CD4-positive, alpha-beta T cell treated with Interleukin-10 for 1 hour (primary cell): Measurements from ENCODE around the gene AIF1.
"Not testable (repeated sequence)": the region's sequence is repeated elsewhere in the genome, so short reads cannot be mapped to it uniquely, and the experiment has no call there.

Experiments used
- DNase-seq: peaks from one replicate; pipeline ENCODE4 v3.0.0-alpha.2; 2020

The AIF1 gene

GRCh38 chr6:31580807-31581433 lies 34.1 kb upstream of the AIF1 start:
- DNase-seq: peak; percentile 90

DNA sequence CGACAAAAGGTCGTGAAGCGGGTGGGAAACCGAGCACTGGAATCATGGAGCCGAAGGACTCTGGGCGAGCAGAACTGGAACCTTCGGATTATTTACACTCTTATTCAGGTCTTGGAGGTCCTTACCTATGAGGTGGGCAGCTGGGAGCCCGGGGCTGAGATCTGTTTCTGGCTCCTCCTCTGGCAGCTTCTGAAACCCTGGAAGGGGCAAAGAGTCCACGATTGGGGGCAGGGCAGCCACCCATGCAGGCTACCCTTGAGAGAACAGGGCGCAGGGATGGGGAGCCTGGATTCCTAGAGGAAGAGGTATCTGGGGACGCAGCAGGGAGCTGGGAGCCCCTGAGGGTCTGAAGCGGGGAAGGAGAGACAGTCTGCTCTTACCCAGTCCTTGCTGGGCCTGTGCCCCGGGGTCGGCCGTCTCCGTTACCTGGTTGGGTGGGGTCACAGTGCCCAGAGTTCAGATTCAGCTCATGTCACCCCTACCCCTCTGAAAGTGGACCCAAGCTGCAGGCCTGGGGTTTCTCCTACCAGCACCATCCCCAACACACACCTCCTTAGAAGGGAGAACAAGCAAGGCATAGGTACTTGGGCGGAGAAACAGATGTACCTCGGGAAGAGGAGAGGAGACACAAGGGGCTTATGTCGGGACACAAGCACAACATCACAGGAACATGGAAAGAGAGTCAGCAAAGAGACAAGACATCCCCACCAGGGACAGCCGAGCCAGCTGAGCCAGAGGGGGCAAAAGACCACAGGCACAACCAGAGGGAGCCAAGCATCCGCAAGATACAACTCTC lies 33.4 kb upstream of the AIF1 start:
- DNase-seq: no peak

DNA sequence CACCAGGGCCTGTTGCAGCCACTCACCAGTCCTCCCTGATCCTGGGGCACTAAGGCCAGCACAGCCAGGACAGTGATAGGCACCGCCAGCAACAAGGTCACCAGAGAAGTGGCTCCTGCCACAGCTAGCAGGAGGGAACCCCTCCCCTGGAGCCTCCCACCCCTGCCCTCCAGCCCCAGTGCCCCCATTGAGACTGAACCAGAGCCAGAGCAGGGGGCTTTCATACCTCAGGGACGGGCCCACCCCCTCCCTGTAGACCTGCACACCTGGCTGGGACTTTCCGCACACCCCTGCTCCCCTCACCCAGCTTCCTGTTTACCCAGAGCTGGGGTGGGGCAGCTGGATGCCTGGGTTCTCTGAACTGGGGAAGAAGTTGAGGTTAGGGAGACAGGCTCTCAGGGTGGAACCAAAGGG lies 32.8 kb upstream of the AIF1 start, which contains the start of gene LTB:
TSS of gene LTB (minus strand) at position 195 of the 414 bp plus-strand sequence. CDS start at position 188, 7 bp downstream.
- peak; percentile 81 for DNase-seq

DNA sequence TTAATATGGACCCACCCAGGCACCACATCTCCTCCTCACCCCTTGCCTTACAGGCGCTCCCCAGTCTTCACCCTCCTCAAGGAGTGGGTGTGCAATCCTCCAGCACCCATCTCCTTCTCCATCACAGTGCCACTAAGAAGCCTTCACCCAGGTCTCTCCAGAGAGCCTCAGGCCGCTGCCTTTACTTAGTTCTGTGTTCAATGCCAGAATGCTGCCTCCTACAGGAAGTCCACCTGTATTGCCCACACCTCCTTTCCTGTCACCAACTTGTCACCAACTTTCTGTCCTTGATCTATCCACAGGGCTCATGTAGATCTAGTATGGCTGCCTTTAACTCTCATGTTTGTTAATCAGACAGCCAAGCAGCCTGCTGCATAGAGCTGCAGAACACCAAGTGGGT lies 29.5 kb upstream of the AIF1 start:
- peak; percentile 72 for DNase-seq

DNA sequence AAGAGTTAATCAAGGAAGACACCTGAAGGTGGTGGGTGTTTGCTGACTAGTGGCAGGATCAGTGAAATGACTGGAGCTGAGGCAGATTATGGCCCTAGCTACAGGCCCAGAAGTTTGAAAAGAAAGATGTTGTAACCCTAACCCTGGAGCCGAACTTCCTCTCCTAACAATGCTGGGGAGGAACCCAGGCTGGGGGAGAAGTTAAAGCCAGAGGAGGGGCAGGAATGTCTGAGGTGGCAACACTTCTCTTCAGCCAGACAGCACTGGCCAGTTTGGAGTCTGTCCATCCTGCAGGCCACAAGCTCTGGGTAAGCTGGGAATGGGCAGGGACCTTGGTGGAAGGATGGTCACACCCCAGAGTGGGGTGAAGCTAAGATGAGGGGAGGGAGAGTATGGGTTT lies 29.0 kb upstream of the AIF1 start, which contains the start of gene LST1:
TSS of gene LST1 (plus strand) at position 270 of the 400 bp plus-strand sequence. CDS start 1,023 bp downstream, outside the sequence.
- no peak for DNase-seq

DNA sequence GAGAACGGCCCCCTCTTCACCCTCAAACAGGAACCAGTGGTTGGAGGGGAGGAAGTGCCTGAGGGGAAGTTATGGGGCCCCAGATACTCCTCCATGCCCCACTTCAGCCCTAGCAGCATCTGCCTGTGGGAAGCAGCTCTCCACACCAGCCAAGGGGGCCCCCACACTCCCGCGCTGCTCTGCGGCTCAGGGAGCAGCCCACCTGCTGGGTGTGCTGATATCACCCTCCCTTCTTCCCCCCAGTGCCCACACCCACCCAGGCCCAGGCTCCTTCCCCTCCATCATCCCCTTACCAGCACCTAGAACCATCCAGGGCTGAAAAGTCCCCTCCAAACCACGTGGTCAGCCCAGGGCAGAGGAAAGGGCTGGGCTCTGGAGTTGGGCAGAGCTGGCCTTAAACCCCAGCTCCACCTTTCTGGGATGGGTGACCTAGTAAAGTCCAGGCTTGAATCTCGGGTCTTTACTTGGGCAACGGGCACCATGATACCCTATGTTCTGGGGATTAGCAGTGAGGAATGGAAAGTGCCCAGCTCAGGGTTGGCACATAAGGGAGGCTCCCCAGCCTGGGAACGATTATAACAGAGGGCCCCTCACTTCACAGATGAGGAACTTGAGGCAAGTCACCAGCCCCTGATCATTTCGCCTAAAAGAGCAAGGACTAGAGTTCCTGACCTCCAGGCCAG lies 28.3 kb upstream of the AIF1 start:
- peak; percentile 54 for DNase-seq

- no peak for DNase-seq
Observed at GRCh38 chr6:31587791-31588777, 26.9 kb upstream of the AIF1 start.

DNA sequence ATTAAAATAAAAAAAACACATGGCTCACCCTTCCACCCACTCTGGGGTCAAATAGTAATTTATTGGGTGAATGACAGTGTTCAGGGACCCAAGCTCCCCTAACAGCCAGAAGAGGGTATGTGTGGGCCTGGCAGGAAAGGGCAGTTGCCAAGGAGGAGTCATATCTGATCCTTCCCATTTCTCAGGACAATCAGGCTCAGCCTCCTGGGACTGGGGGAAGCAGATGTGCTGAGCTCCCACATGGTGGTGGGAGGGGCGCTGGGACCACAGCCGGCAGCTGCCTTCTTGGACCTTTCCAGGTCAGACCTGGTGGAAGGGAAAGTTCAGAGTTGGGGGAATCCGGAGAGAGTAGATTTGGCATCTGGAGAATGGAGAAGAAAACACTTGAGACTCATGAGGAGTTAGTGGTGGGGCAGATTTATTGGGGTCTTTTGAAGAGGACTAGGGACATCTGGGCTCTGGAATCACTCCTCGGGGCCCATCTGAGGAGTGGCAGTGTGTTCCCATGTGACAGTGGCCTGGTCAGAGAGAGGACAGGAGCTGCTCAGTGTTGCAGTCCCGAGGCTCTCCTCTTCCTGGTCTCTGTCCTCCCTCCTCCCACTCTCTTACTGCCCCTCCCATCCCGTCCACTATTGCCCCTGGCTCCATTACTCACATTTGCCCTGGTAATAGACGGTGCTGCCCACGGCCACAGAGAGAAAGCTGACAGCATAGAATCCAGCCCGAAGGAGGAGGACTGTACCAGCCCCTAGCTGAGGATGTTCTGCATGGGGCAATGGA lies 26.0 kb upstream of the AIF1 start:
- no peak for DNase-seq

DNA sequence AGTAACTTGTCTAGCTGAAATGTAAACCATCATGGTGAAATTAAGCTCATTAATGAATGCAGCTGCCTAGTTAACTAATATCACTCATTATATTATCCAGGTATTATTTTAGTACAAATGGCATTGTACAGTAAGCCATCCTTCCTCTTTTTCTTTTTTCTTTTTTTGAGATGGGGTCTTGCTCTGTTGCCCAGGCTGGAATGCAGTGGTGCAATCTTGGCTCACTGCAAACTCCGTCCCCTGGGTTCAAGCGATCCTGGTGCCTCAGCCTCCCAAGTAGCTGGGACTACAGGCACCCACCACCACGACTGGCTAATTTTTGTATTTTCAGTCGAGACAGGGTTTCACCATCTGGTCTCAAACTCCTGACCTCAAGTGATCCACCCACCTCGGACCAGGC lies 24.3 kb upstream of the AIF1 start:
- not testable (repeated sequence) for DNase-seq

DNA sequence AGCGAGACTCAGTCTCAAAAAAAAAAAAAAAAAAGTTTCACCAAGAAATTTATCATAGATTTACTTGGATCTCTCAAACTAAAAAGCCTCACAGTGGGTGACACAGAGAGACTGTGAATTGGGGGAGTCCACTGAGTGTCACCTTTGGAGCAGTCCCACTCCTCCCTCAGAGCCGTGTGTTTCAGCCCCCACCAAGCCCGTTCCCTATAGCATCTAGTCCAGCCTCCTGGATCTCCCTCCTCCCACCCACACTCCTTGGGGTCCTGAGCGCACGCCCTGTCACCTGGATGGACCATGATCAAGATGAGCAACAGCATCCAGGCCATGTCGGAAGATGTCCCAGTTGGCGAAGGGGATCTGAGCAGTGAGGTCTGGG lies 22.6 kb upstream of the AIF1 start:
- no peak for DNase-seq

GRCh38 chr6:31597006-31597405 lies 18.0 kb upstream of the AIF1 start:
- DNase-seq: peak; percentile 84

- DNase-seq: no peak
Observed at GRCh38 chr6:31607317-31607716, 7.7 kb upstream of the AIF1 start.

DNA sequence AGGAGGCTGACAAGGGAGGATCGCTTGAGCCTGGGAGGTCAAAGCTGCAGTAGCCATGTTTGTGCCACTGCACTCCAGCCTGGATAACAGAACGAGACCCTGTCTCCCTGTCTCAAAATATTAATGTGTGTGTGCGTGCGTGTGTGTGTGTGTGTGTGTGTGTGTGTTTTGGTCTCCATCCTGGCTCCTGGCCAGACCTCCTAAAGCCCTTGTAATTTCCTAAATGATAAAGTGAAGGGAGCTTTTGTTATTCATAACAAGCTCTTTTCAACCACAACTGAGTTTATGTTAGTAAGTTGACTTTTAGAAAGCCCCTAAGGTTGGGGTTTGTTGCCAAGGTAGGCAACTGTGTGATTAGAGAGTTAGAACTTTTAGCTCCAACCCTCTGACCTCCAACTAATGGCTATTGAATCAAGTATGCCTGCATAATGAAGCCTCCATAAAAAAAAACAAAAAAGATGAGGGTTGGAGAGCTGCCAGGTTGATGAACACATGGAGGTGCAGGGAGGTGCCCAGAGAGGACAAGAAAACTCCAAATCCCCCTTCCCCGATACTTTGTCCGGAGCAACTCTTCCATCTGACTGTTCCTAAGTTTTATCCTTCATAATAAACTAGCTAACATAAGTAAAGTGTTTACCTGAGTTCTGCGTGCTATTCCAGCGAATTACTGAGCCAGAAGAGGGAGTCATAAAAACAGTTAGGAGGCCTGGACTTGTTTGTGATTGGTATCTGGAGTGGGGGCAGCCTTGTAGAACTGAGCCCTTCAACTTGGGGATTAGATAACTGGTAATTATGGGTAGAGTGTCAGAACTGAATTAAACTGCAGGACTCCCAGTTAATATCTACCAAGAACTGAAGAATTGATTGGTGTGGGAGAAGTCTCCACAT lies 5.3 kb upstream of the AIF1 start:
- DNase-seq: no peak

DNA sequence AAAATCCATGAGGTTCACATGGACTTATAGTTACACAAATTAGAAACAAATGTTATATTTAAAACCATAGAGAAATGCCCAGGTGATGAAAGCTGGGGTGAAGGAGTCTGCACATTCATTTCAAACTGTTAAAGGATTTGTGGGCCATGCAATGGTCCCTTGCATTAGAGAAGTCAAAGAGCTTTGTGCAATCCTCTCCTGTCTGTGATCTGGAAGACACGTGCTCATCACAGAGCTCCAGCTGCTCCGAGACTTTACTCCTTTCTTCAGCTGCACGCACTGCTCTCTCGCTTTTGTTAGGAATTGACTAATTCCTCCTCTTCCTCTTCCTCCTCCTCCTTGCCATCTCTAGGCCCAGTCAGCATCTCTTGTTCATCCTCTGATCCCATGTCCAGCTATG lies 4.1 kb upstream of the AIF1 start:
- DNase-seq: no peak

DNA sequence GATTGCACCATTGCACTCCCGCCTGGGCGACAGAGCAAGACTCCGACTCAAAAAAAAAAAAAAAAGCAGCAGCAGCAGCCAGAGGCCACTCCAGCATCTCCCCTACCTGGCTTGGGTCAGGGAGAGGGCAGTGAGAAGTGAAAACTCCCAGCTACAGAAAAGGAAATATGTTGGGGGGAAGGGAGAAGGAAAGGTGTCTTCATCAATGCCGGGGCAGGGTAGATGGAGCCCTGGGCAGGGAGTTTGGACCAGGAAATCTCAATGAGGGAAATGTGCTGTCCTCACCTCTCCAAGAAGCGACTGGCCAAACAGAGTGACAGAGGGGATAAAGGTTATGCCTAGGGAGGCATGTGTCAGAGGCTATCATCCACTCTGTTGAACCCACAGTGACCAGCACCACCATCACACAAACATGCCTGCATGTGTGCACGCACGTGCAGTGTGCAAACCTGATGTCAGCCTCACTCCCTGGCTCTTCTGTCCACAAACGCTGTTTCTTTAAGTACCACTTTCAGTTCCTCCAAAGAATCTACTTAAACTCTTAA lies 887 bp upstream of the AIF1 start:
- no peak for DNase-seq

DNA sequence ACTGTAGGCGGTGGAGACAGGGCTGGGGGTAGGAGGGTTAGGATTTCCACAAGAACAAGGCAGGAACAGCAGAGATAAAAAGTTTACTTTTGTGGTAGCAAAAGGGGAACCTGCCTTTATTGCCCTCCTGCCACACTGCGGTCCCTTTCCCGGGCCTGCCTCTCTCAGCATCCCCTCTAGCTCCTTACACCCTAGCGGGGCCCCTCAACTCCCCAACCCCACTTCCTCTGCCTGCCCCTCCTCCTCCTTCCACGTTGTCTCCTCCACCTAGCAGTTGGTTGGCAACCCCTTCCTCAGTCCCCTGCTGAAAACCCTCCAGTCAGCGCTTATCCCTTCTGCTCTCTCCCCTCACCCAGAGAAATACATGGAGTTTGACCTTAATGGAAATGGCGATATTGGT lies 714 bp downstream of the AIF1 start:
- DNase-seq: no peak

DNA sequence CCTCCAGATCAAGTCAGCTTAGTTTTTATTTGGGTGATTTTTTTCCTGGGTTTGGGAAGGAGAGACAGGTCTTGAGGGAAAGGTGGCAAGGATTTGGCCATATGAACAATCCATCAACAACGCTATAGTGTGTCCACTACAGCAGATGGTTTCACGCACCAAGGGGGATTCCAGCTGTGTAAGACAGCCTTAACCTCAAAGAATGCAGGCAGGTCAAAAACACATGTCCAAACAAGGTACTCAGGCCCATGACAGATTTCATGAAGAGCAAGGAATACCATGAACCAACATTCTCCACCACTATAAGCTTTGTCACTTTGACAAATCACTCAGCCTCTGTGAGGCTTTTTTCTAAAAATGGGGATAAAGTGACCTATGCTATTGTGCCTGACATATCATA lies 2.0 kb downstream of the AIF1 start:
- DNase-seq: no peak

DNA sequence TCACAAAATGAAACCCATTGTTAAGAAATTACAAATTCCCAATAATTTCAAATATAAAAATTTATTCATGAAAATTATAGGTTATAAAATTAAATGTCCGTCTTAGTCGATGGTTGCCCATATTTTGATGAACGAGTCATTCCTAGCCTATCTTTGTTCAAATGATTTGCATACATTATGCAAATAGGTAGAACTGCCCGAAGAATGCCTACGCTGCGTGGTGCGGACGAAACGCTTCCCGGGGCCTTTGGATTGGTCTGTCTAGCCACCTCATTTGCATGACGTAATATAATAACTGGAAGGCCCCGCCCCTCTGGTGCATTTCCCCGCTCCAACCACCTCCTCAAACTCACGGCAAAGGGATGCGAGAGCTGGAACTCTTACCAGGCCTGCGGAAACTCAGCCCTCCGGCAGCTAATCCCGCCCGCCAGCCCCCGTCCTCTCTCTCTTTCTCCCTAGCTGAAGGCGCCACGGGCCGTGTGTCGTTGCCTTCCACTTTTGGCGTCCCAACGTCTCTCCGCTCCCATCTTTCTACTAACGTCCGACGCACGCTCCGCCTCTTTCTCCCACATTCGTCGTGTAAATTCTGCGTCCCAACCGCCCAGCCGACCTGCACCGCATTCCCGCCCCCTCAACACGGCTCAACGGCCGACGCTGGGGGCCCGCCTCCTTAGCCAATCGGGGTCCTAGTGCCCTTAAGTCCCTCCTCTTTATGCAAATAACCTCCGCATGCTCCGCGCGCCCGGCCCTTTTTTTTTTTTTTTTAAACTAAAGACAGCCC lies 5.0 kb downstream of the AIF1 start:
- DNase-seq: peak; percentile 98

- no peak for DNase-seq
Observed at GRCh38 chr6:31620586-31621319, 5.7 kb downstream of the AIF1 start, which contains the start of gene PRRC2A. TSS of gene PRRC2A (plus strand) at chr6:31620715. CDS start at chr6:31622790, 2,075 bp downstream.
